Measurements from ENCODE around the gene VASH1. TPM values are rescaled to one million over a fixed set of nuclear protein-coding genes. Genes with fewer than 3 reads are reported as not detected.

Gene VASH1
- total RNA-seq, 1 experiment from 2014 or later = not detected

- Histone ChIP-seq H3K9me2 (replicated peaks; ENCODE audit: insufficient read depth, low read length) (no peaks in the 10 kb centered on the region), H3K4me3 (ENCODE audit: low read length) (no peak overlapping the region), H3K4me2 (ENCODE audit: low read depth, low read length, poor library complexity, severe bottlenecking) (no peak overlapping the region), H3K4me1 (ENCODE audit: low read length) (no peaks in the 10 kb centered on the region), H2AFZ (ENCODE audit: low read length) (no peak overlapping the region), H3K9ac (ENCODE audit: low read length) (no peak overlapping the region), H4K20me1 (ENCODE audit: insufficient read depth, low read depth, low read length) (no peaks in the 10 kb centered on the region), H3K27ac (ENCODE audit: low read length) (no peak overlapping the region), H3K36me3 (ENCODE audit: insufficient read depth, low read length) (no peaks in the 10 kb centered on the region), H3K9me3 (ENCODE audit: low read length) (no peaks in the 10 kb centered on the region), H3K27me3 (ENCODE audit: low read length) (no peaks in the 10 kb centered on the region), H3K79me2 (ENCODE audit: low read length) (no peaks in the 10 kb centered on the region)
- no peak for DNase-seq
Measured at GRCh38 chr14:76753541-76754198, 7.6 kb upstream of the VASH1 start.

- H3K79me2 ChIP-seq (ENCODE audit: low read length) = no peaks in the 10 kb centered on the region
- no peak overlapping the region for H3K27ac ChIP-seq (ENCODE audit: low read length)
- H3K9me3 ChIP-seq (ENCODE audit: low read length) = no peaks in the 10 kb centered on the region
- DNase-seq = no peak
- H3K4me1 ChIP-seq (ENCODE audit: low read length) = no peaks in the 10 kb centered on the region
- no peaks in the 10 kb centered on the region for H3K27me3 ChIP-seq (ENCODE audit: low read length)
- H4K20me1 ChIP-seq (ENCODE audit: insufficient read depth, low read depth, low read length) = no peaks in the 10 kb centered on the region
- H3K9ac ChIP-seq (ENCODE audit: low read length) = no peak overlapping the region
- no peak overlapping the region for H2AFZ ChIP-seq (ENCODE audit: low read length)
- no peaks in the 10 kb centered on the region for H3K9me2 ChIP-seq (replicated peaks; ENCODE audit: insufficient read depth, low read length)
- no peak overlapping the region for H3K4me2 ChIP-seq (ENCODE audit: low read depth, low read length, poor library complexity, severe bottlenecking)
- no peaks in the 10 kb centered on the region for H3K36me3 ChIP-seq (ENCODE audit: insufficient read depth, low read length)
- no peak overlapping the region for H3K4me3 ChIP-seq (ENCODE audit: low read length)
Measured at GRCh38 chr14:76754586-76754985, 6.7 kb upstream of the VASH1 start.

GRCh38 chr14:76755610-76756370 lies 5.5 kb upstream of the VASH1 start:
- Histone ChIP-seq H3K79me2 (ENCODE audit: low read length) (no peaks in the 10 kb centered on the region), H3K9me3 (ENCODE audit: low read length) (no peaks in the 10 kb centered on the region), H3K4me1 (ENCODE audit: low read length) (no peaks in the 10 kb centered on the region), H3K4me2 (ENCODE audit: low read depth, low read length, poor library complexity, severe bottlenecking) (no peak overlapping the region), H3K36me3 (ENCODE audit: insufficient read depth, low read length) (no peaks in the 10 kb centered on the region), H3K27ac (ENCODE audit: low read length) (no peak overlapping the region), H3K9ac (ENCODE audit: low read length) (no peak overlapping the region), H2AFZ (ENCODE audit: low read length) (no peak overlapping the region), H4K20me1 (ENCODE audit: insufficient read depth, low read depth, low read length) (no peaks in the 10 kb centered on the region), H3K27me3 (ENCODE audit: low read length) (no peaks in the 10 kb centered on the region), H3K9me2 (replicated peaks; ENCODE audit: insufficient read depth, low read length) (no peaks in the 10 kb centered on the region), H3K4me3 (ENCODE audit: low read length) (no peak overlapping the region)
- DNase-seq = no peak

DNA sequence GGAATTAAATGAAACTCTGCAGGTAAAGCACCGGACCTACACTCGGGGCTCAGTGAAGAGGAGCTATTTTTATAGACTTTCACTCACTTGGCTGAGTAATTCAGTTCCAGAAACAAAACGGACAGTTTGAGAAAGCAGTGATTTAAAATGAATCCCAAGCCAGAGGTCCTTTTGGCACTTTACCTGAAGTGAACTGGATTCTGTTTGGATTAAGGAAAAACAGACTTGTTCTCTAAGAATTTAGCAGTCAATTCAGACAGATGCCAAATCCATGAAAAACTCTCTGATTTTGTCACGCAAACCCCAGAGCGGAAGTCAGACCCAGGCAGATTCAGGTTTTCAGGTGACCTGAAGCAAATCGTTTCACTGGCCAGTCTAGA lies 4.9 kb upstream of the VASH1 start:
- no peaks in the 10 kb centered on the region for H4K20me1 ChIP-seq (ENCODE audit: insufficient read depth, low read depth, low read length)
- no peak for DNase-seq
- H3K9me3 ChIP-seq (ENCODE audit: low read length) = no peaks in the 10 kb centered on the region
- H3K27me3 ChIP-seq (ENCODE audit: low read length) = no peaks in the 10 kb centered on the region
- H3K9me2 ChIP-seq (replicated peaks; ENCODE audit: insufficient read depth, low read length) = no peaks in the 10 kb centered on the region
- no peak overlapping the region for H3K9ac ChIP-seq (ENCODE audit: low read length)
- no peaks in the 10 kb centered on the region for H3K36me3 ChIP-seq (ENCODE audit: insufficient read depth, low read length)
- H3K4me3 ChIP-seq (ENCODE audit: low read length) = no peak overlapping the region
- H3K4me2 ChIP-seq (ENCODE audit: low read depth, low read length, poor library complexity, severe bottlenecking) = no peak overlapping the region
- no peak overlapping the region for H2AFZ ChIP-seq (ENCODE audit: low read length)
- H3K79me2 ChIP-seq (ENCODE audit: low read length) = no peaks in the 10 kb centered on the region
- no peaks in the 10 kb centered on the region for H3K4me1 ChIP-seq (ENCODE audit: low read length)
- no peak overlapping the region for H3K27ac ChIP-seq (ENCODE audit: low read length)

- no peaks in the 10 kb centered on the region for H3K27me3 ChIP-seq (ENCODE audit: low read length)
Measured at GRCh38 chr14:76759589-76759988, 1.7 kb upstream of the VASH1 start.

DNA sequence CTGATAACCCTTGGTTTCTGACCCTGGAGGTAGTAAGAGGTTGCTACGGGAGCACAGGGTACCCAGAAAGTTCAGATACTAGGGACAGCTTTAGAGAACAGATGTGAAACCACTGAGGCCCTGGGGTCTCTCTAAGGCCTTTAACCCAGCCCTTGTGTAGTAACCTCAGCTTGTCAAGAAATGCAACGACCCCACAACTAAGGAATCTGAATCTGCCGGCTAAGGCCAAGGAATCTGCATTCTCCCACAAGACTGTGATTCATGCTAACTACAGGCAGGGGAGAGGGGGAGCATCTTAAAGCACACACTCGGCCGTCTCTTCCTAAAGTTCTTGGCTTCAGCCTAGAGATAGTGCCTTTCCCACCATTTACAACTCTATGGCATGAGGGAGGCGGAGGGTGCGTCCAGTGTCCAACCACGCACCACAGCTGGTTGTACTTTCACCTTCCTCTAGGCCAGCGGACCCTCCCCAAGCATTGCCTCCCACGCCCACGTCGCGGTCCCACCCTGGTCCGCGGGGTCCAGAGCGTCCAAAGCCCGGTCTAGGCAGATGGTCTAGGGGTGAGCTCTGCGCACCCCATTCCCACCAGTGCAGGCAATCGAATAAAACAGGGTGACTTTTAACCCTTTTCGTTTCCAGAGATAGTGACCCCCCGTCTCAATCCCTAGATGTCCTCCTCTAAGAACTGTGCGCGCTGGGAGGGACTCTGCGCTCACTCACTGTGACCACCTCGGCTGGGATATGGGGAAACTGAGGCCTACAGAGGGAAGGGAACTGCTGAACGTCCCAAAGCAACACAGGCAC lies 735 bp upstream of the VASH1 start:
- Histone ChIP-seq H3K36me3 (ENCODE audit: insufficient read depth, low read length) (no peaks in the 10 kb centered on the region), H3K4me3 (ENCODE audit: low read length) (no peak overlapping the region)

More at GRCh38 chr14:76759589-76759988, 1.7 kb upstream of the VASH1 start:
- Histone ChIP-seq H2AFZ (ENCODE audit: low read length) (no peak overlapping the region), H4K20me1 (ENCODE audit: insufficient read depth, low read depth, low read length) (no peaks in the 10 kb centered on the region; the same call in 1 of the 2 replicates), H3K9ac (ENCODE audit: low read length) (no peak overlapping the region), H3K79me2 (ENCODE audit: low read length) (no peaks in the 10 kb centered on the region), H3K4me2 (ENCODE audit: low read depth, low read length, poor library complexity, severe bottlenecking) (no peak overlapping the region), H3K27ac (ENCODE audit: low read length) (no peak overlapping the region), H3K9me2 (replicated peaks; ENCODE audit: insufficient read depth, low read length) (no peaks in the 10 kb centered on the region), H3K4me1 (ENCODE audit: low read length) (no peaks in the 10 kb centered on the region), H3K36me3 (ENCODE audit: insufficient read depth, low read length) (no peaks in the 10 kb centered on the region), H3K4me3 (ENCODE audit: low read length) (no peak overlapping the region), H3K9me3 (ENCODE audit: low read length) (no peaks in the 10 kb centered on the region)
- no peak for DNase-seq

GRCh38 chr14:76761960-76762410 lies 717 bp downstream of the VASH1 start:
- Histone ChIP-seq H2AFZ (ENCODE audit: low read length) (no peak overlapping the region), H3K9me3 (ENCODE audit: low read length) (no peaks in the 10 kb centered on the region), H3K27me3 (ENCODE audit: low read length) (no peaks in the 10 kb centered on the region), H3K4me3 (ENCODE audit: low read length) (no peak overlapping the region), H3K27ac (ENCODE audit: low read length) (no peak overlapping the region), H3K36me3 (ENCODE audit: insufficient read depth, low read length) (no peaks in the 10 kb centered on the region), H3K4me2 (ENCODE audit: low read depth, low read length, poor library complexity, severe bottlenecking) (no peak overlapping the region), H3K9ac (ENCODE audit: low read length) (no peak overlapping the region), H4K20me1 (ENCODE audit: insufficient read depth, low read depth, low read length) (no peaks in the 10 kb centered on the region; the same call in 1 of the 2 replicates), H3K79me2 (ENCODE audit: low read length) (no peaks in the 10 kb centered on the region), H3K4me1 (ENCODE audit: low read length) (no peaks in the 10 kb centered on the region), H3K9me2 (replicated peaks; ENCODE audit: insufficient read depth, low read length) (no peaks in the 10 kb centered on the region)
- no peak for DNase-seq

More for the DNA sequence above, 735 bp upstream of the VASH1 start:
- H3K9me2 ChIP-seq (replicated peaks; ENCODE audit: insufficient read depth, low read length) = no peaks in the 10 kb centered on the region
- no peaks in the 10 kb centered on the region for H3K9me3 ChIP-seq (ENCODE audit: low read length)
- H3K4me2 ChIP-seq (ENCODE audit: low read depth, low read length, poor library complexity, severe bottlenecking) = no peak overlapping the region
- no peak overlapping the region for H3K27ac ChIP-seq (ENCODE audit: low read length)
- no peaks in the 10 kb centered on the region for H3K4me1 ChIP-seq (ENCODE audit: low read length)
- no peaks in the 10 kb centered on the region; the same call in 1 of the 2 replicates for H4K20me1 ChIP-seq (ENCODE audit: insufficient read depth, low read depth, low read length)
- H3K9ac ChIP-seq (ENCODE audit: low read length) = no peak overlapping the region
- H2AFZ ChIP-seq (ENCODE audit: low read length) = no peak overlapping the region
- DNase-seq = no peak
- H3K79me2 ChIP-seq (ENCODE audit: low read length) = no peaks in the 10 kb centered on the region
- no peaks in the 10 kb centered on the region for H3K27me3 ChIP-seq (ENCODE audit: low read length)

All from Karpas-422 (cell line).